GM19099 (cell line): Measurements from ENCODE around the gene MAGI2.

Experiments used
- POLR2A ChIP-seq: IDR thresholded peaks from 3 replicates; pipeline ENCODE4 v1.6.1; 2011; ENCODE audit warnings: low read depth; ENCODE audit not compliant: insufficient read length; ENCODE audit errors: extremely low read depth

The MAGI2 gene

DNA sequence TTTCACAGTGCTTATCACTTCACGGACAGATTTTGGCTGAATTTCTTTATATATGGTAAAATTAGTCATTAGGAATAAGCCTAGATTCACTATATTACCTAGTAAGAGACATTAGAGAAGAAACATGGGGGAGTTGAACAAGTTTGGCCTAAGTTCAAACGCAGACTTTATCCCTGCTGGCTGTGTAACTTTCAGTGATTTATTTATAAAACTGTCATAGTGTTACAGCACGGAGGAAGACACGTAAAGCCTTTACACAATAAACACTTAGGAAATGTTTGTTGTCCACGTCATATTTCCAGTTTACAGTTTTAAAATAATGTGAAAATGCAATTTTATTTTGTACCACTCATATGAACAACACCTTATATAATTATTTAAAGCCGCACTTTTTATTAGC lies 661.5 kb downstream of the MAGI2 start:
- TF ChIP-seq POLR2A: no peak

GRCh38 chr7:78788464-78788863 lies 665.0 kb downstream of the MAGI2 start:
- no peak for TF ChIP-seq POLR2A

- TF ChIP-seq POLR2A: no peak
These were observed 665.6 kb downstream of the MAGI2 start for GRCh38 chr7:78787854-78788253.

DNA sequence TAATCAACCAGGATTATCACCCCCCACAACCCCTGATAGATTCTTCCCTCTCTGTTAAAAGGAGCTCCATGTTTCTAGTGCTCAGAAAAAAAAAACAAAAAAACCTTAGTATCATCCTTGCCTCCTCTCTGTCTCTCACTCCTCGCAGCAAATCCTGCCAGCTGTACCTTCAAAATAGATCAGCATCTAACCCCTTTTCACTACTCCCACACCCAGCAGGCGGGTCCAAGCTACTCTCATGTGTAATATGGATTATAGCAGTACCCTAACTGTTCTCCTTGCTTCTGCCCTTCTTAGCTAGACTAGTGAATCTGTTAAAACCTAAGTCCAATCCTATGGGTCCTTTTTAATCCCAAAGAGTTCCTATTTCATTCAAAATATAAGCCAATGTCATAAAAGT lies 667.4 kb downstream of the MAGI2 start:
- no peak for TF ChIP-seq POLR2A

GRCh38 chr7:78783179-78783962 lies 670.1 kb downstream of the MAGI2 start:
- no peak for TF ChIP-seq POLR2A

DNA sequence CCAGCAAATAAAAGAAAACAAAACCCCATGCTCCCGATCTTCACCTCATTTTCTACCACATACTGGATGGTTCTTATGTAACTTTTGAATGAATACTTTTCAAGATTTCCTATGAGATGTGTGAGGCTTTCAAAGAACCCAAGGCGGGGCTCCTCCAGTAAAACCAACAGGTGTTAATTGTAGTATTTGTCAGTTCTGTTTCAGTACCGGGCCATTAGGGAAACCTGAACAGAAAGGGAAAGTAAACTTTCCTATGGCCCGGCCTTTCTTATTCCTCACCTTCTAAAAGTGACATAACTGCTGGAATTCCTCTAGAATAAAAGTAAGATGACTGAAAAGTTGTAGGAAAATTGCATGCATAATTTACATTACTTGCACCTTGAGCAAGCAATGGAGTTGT lies 672.9 kb downstream of the MAGI2 start:
- no peak for TF ChIP-seq POLR2A

GRCh38 chr7:78779788-78780187 lies 673.7 kb downstream of the MAGI2 start:
- no peak for TF ChIP-seq POLR2A

GRCh38 chr7:78777829-78778228 lies 675.6 kb downstream of the MAGI2 start:
- TF ChIP-seq POLR2A: no peak

- TF ChIP-seq POLR2A: no peak
These were observed 682.8 kb downstream of the MAGI2 start for GRCh38 chr7:78770422-78771410.

- no peak for TF ChIP-seq POLR2A
These were observed 683.9 kb downstream of the MAGI2 start for GRCh38 chr7:78769481-78770101.

DNA sequence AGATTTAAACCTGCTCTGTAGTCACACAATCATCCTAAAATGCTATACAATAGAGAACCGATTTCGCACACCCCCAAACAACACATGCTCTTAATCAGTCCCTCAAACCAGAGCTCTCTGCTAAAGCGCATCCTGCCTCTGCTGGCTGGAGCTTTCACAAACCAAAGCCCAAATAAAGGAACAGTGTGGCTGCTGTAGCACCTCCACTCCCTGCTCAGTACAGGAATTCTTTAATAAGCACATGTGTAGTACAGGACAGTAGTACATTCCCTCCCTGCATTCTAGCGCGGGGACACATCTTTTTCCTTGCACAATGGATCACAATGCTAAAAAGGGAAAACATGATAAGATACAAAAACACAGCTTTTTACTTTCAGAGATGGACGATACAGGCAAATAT lies 684.6 kb downstream of the MAGI2 start:
- TF ChIP-seq POLR2A: no peak

- TF ChIP-seq POLR2A: no peak
These were observed 687.3 kb downstream of the MAGI2 start for GRCh38 chr7:78765943-78766729.

GRCh38 chr7:78764571-78764970 lies 688.9 kb downstream of the MAGI2 start:
- TF ChIP-seq POLR2A: no peak

DNA sequence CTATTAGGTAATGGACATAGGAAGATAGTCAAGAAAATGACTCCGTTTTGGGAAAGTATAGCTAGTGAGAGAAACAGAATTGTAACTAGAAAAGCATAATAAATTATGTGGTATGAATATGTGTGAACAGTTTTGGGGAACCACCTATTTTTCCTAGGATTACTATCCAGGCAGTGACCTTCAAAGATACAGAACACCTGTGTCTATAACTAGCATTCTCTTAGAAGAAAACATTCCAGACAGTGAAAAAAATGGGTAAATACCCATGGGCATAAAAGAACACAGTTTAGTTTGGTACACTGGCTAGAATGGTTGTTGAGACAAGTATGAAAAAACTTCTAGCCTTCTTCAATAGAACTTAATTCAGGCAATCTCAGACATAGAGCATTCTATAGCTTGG lies 690.8 kb downstream of the MAGI2 start:
- no peak for TF ChIP-seq POLR2A
